K562 (cell line): Measurements from ENCODE around the gene IP6K1. TPM values are rescaled to one million over a fixed set of nuclear protein-coding genes. Genes with fewer than 3 reads are reported as not detected.

Experiments
- BHLHE40 ChIP-seq: IDR thresholded peaks from 2 replicates; pipeline ENCODE4 v1.6.1; 2011; ENCODE audit warnings: low read length, improper control_type of control experiment
- COPS2 ChIP-seq: fragments of 450-650 bp; conservative IDR thresholded peaks from 2 replicates; pipeline ENCODE4 v1.6.1; 2016; ENCODE audit warnings: mild to moderate bottlenecking, moderate library complexity
- E2F1 ChIP-seq: sonication (generic); formaldehyde crosslinking; IDR thresholded peaks from 2 replicates; pipeline ENCODE4 v1.8.1; 2023; ENCODE audit warnings: mild to moderate bottlenecking, missing genetic modification reagents, moderate library complexity
- ELK1 ChIP-seq: sonication (generic); formaldehyde crosslinking; IDR thresholded peaks from 2 replicates; pipeline ENCODE4 v1.8.1; 2022; ENCODE audit warnings: missing genetic modification reagents
- ERF ChIP-seq: fragments of 450-650 bp; formaldehyde crosslinking; IDR thresholded peaks from 2 replicates; pipeline ENCODE4 v1.4.0; 2020; ENCODE audit warnings: mild to moderate bottlenecking, mixed read lengths
- ESRRA ChIP-seq: fragments of 450-650 bp; IDR thresholded peaks from 2 replicates; pipeline ENCODE4 v1.6.1; 2014; ENCODE audit warnings: low read depth, mild to moderate bottlenecking, moderate library complexity, borderline replicate concordance
- MBD1 ChIP-seq: fragments of 250-450 bp; sonication (Bioruptor Pico); IDR thresholded peaks from 2 replicates; pipeline ENCODE4 v1.8.0; 2022; ENCODE audit warnings: inconsistent platforms
- MECOM ChIP-seq: fragments of 250-450 bp; sonication (Bioruptor Pico); IDR thresholded peaks from 2 replicates; pipeline ENCODE4 v1.8.0; 2022; ENCODE audit warnings: inconsistent platforms
- NCOA1 ChIP-seq: fragments of 450-650 bp; IDR thresholded peaks from 2 replicates; pipeline ENCODE4 v1.6.1; 2016; ENCODE audit warnings: low read depth
- NR3C1 ChIP-seq: sonication (generic); formaldehyde crosslinking; IDR thresholded peaks from 2 replicates; pipeline ENCODE4 v1.8.1; 2022; ENCODE audit warnings: missing genetic modification reagents
- POLR2G ChIP-seq: fragments of 200-400 bp; formaldehyde crosslinking; IDR thresholded peaks from 2 replicates; pipeline ENCODE4 v1.6.1; 2017; ENCODE audit warnings: low read depth, mild to moderate bottlenecking, antibody characterized with exemption, low read length, moderate library complexity
- RBM15 ChIP-seq: fragments of 200-400 bp; formaldehyde crosslinking; IDR thresholded peaks from 2 replicates; pipeline ENCODE4 v1.6.1; 2018; ENCODE audit warnings: mild to moderate bottlenecking, low read length, moderate library complexity; ENCODE audit not compliant: insufficient read depth
- ZC3H4 ChIP-seq: sonication (generic); formaldehyde crosslinking; IDR thresholded peaks from 2 replicates; pipeline ENCODE4 v1.9.0; 2021; ENCODE audit warnings: missing genetic modification reagents, borderline replicate concordance
- ZFPM2 ChIP-seq: fragments of 250-450 bp; sonication (Bioruptor Pico); IDR thresholded peaks from 2 replicates; pipeline ENCODE4 v1.5.1; 2022; ENCODE audit warnings: mild to moderate bottlenecking
- ZNF407 ChIP-seq: fragments of 450-650 bp; IDR thresholded peaks from 2 replicates; pipeline ENCODE4 v1.6.1; 2016; ENCODE audit warnings: low read depth
- polyA plus RNA-seq, 8 experiments: library from polyadenylated mRNA; depleted of rRNA in 4 of 8; stranded (reverse) in 5 of 8; unstranded in 3 of 8; fragments of >200 nt; fragmentation: Nextera tagmentation in 2 of 8; fragmentation: Illumina TruSeq in 1 of 8; extraction: Ambion mirVana in 2 of 8; extraction: Trizol in 1 of 8; gene quantifications; 2 replicates each; pipeline versions ENCODE4 v1.2.1 to v1.2.3, GENCODE V29; 2011 to 2014; ENCODE audit warnings: inconsistent platforms in 1 of 8, missing spikeins in 1 of 8
- total RNA-seq, 7 experiments: library from RNA; depleted of rRNA in 6 of 7; stranded (reverse); fragments of >200 nt in 6 of 7; fragmentation: Illumina TruSeq in 2 of 7; extraction: Trizol in 2 of 7; gene quantifications; 2 replicates each; pipeline versions ENCODE4 v1.2.1 to v1.2.3, GENCODE V29; 2011 to 2021; ENCODE audit warnings: low replicate concordance in 1 of 7

IP6K1 gene
- total and polyA plus RNA-seq, 9 of the 15 experiments (the other 6 are each of a cell fraction or from before 2014, with no cell fraction given) = 0.46 to 29.2 (median 13.1) TPM

- TF ChIP-seq ZNF407 (no peak), BHLHE40 (no peak), POLR2G (peak; percentile 97), ZC3H4 (no peak), E2F1 (peak; percentile 47; the same call in 1 of the 2 replicates), ELK1 (CRISPR knock-in tag) (no peak), NCOA1 (no peak), MECOM (CRISPR knock-in tag) (no peak), MBD1 (no peak), COPS2 (no peak), RBM15 (no peak), NR3C1 (CRISPR knock-in tag) (no peak), ZFPM2 (CRISPR knock-in tag) (no peak), ERF (CRISPR knock-in tag) (no peak), ESRRA (no peak)
Observed at GRCh38 chr3:49723628-49724551, 62.5 kb downstream of the IP6K1 start, which contains the start of gene GMPPB (continued).
